HG02840 (cell line): ENCODE measurements around the gene C11orf65.
"Not testable (repeated sequence)": the region's sequence is repeated elsewhere in the genome, so short reads cannot be mapped to it uniquely, and the experiment has no call there.

Experiments
- ATAC-seq: cut with Tn5 transposase; IDR thresholded peaks from one replicate; pipeline ENCODE4 v1.9.1; 2021; ENCODE audit warnings: mild to moderate bottlenecking, moderate library complexity, moderate number of reproducible peaks; ENCODE audit not compliant: unreplicated experiment, low FRiP score

Gene C11orf65

DNA sequence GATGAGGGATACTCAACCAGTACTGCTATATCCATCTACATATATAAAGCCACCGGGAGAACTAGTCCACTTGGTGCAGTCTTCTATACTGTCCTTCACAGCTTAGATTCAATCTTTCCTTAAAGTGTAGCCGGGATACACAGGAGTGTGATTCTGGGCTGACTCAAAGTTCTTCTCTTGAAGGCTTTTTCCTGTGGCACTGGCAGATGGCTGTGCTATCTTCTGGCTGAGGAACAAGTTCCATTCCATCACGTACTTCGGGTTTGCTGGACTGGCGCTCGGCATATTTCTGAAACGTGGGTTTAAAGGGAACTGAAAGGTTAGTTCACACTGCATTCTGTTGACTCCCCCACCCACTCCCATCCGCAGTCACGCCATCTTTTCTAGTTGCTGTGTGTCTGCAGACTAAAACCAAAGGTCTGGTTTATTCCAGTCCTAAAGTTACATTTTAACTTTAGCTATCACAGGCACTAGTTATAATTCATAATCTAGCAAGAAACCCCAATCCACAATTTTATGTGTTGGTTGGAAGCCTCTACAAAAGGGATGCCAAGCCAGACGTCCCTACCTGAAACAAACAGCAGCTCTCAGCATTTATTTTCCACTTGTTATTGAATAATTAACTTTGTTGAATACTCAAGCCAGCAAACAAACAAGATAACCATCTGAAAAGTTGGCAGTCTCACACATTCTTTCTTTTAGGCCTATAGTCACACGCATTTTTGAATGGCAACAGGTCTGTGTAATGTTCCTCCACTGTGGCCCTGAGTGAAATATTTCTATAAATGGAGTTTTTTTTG is 7.5 kb upstream of the C11orf65 start:
- no peak for ATAC-seq

DNA sequence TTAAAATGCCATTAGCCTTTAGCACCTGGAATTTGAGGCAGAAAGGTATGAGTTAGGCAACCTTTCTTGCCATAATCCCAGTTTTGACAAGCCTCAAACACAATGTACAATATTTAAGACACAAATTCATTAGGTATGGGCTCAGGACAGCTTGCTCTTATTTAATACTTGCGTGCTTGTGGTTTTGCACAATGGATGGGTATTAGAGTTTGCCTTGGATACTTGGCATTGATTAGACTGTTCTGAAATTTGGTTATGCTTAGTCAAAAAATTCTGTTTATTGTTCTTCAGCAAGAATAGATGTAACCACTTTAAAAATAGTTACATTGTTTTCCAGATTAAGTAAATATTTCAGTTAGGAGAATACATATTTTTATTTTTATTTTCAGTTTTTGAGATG is 5.4 kb upstream of the C11orf65 start:
- no peak for ATAC-seq

DNA sequence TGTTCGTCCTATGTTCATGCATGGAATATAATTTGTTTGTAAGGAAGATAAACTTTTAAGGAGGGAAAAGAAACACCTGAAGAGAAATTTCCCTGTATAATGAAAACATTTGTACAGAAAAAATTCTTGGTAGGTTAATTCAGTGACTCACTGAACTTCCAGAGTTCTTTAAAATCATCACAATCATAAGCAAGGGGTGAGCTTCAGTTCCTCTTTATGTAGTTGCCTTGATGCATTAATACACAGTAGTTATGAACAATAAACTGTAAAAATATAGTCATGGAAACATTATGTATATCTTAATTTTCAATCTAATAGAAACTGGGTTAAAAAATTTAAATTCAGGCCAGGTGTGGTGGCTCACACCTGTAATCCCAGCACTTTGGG is 1.1 kb upstream of the C11orf65 start:
- no peak for ATAC-seq

DNA sequence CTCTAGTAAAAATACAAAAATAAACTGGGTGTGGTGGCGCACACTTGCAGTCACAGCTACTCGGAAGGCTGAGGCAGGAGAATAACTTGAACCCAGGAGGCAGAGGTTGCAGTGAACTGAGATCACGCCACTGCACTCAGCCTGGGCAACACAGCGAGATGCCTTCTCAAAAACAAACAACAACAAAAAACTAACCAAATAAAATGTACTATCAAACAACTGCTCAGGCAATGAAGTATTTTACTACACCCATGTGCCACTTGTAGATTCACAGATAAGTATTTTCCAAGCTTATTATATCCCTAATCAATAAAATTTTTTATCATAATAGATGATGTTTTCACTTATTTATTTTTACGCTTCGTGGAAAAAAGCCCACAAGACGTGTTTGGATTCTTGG is 924 bp downstream of the C11orf65 start:
- ATAC-seq, result no peak

DNA sequence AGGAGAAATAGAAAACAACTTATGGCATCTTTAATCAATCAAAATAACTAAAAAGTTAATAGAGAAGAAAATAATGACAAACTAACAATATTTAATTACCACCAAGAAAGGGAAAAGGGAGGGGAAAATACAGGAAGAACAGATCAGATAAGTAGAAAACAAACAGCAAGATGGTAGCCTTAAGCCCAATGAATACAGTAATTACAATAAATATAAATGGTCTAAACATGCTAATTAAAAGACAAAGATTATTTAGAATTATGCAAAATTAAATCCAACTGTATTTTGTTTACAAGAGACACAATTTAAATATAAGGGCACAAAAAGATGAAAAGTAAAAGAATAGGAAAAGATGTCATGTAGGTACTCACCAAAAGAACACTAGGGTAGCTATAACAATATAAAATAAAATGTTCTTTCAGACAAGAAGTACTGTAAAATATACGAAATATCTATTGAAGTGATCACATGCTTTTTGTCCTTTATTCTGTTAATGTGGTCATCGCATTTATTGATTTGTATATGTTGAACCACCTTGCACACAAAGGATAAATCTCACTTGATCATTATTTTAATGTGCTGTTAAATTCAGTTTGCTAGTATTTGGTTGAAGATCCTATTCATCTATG is 14.0 kb downstream of the C11orf65 start:
- ATAC-seq, result no peak

DNA sequence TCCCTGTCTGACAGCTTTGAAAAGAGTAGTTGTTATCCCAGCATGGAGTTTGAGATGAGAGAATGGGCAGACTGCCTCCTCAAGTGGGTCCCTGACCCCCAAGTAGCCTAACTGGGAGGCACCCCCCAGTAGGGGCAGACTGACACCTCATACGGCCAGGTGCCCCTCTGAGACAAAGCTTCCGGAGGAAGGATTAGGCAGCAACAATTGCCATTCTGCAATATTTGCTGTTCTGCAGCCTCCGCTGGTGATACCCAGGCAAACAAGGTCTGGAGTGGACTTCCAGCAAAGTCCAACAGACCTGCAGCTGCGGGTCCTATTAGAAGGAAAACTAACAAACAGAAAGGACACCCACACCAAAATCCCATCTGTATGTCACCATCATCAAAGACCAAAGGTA is 25.9 kb downstream of the C11orf65 start:
- not testable (repeated sequence) for ATAC-seq

DNA sequence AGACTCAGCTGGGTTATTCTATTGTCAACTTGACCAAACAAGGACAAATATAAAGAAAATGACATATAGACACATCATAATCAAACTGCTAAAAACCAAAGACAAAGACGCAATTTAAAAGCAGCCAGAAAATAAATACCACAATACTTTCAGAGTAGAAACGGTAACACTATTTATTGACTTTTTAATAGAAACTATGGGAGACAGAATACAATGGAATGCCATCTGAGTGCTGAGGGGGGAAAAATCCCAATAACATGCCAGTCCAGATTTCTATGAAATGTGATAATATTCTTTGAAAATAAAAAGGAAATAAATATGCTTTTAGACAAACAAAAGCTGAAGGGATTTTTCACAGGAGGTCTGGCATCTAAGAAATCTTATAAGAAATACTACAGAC is 30.7 kb downstream of the C11orf65 start:
- ATAC-seq, result no peak

DNA sequence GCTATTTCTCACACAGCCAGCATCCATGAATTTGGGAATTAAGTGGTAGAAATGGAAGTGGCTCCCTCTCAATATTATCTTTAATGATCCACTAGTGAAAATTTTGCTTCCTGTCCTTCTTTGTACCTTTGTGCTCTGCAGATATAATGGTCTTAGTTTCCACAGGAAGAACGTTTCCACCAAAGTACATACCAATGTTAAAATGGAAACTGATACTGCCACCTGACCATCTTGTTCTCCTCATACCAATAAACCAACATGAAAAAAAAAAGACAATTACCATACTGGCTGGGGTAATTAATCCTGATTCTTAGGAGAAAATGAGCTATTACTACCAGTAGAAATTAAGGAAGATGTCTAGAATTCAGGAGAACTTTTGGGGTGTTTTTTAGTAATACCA is 32.3 kb downstream of the C11orf65 start:
- no peak for ATAC-seq

DNA sequence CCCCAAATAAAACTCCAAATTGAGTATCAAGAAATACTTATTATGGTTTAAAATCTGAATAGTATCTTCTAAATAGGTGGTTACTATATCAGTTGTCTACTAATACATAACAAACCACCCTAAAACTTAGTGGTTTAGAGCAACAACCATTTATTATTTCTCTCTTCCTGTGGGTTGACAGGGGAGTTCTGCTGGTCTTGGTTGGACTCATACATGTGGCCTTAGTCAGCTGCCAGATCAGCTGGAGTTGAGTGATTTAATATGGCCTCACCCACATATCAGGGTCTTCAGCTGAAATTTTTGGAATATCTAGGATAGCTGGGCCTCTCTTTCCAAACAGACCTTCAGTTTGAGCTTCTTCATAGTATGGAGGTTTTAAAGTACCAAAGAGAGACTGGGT is 34.5 kb downstream of the C11orf65 start:
- ATAC-seq, result no peak

DNA sequence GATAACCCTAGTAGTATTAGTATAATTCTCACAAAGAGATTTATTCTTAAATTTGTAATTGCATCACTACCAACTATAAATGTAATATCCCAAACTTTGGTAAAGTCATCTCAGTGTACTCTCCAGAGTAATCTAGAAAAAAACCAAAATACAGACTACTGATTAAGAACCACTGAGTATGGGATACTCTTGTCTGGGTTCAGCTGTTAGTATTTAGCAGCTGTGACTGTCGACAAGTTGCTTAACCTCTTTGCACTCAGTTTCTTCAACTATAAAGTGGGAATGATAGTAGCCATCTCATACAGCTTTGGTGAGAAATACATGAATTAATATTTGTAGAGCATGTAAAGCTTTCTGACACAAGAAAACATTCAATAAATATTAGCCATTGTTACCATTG is 35.3 kb downstream of the C11orf65 start:
- ATAC-seq, result no peak

DNA sequence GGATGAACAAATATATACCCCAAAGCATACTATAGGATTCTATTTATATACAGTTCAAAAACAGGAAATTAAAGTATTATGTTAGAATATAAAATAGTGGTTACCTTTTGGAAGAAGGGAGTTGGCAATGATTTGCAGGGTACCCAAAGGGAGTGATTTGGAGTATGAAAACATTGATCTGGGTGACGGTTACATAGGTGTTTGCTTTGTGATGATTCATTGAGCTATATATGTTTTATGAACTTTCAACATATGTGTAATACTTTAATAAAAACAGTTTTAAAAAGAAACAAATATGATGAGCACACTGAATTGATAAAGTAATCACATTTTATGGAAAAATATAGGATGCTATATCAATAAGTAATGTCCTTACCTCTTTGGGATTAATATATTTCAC is 36.0 kb downstream of the C11orf65 start:
- ATAC-seq, result no peak

DNA sequence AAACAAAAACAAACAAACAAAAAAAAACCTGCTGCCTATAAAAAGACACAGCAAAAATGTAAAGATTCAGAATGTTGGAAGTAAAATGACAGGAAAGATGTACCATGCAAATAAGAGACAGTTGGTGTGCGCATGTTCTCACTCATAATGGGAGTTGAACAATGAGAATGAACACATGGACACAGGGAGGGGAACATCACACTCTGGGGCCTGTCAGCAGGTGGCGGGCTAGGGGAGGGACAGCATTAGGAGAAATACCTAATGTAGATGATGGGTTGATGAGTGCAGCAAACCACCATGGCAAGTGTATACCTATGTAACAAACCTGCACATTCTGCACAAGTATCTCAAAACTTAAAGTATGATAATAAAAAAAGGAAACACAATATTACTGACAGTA is 49.8 kb downstream of the C11orf65 start:
- ATAC-seq, result not testable (repeated sequence)

DNA sequence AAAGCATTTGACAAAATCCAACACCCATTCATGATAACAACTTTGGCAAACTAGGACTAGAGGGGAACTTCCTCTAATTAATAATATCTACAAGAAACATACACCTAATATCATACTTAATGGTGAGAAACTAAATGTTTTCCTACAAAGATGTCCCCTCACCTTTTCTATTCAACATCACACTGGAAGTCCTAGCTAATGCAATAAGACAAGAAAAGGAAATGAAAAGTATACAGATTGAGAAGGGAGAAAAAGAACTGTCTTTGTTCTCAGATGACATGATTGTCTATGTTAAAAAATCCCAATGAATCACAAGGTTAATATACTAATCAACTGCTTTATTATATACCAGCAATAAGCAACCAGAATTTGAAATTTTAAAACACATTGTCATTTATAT is 52.4 kb downstream of the C11orf65 start:
- no peak for ATAC-seq

DNA sequence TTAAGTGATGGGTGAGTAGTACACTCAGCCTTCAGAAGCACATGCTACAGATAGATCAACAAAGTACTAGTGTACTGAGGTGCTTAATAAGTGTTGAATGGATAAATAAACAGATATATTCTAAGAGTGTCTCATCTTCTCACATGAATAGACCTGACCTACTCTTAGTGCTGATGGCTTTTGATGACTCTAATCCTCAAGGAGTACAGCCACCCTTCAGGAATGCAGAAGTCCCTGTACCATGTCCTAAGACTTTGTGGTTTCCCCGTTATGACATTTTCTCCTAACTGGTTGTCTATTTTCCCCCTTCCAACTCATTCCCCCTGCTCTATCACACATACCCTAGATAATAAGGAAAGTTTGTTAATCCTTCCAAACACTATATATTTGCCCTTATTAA is 61.6 kb downstream of the C11orf65 start:
- ATAC-seq, result no peak

DNA sequence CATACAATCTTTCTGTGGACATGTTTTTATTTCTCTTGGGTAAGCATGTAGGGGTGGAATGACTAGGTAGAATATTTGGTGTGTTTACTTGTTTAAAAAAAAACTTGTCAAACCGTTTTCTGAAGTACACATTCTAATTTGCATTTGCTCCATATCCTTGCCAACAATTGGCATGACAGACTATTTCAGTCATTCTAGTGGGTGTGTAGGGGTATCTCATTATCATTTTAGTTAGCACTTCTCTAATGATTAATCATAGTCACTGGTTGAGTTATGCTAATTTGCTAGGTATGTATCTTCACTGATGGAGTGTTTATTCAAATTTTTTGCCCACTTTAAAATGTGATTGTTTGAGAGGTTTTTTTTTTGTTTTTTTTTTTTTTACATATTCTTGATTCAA is 64.3 kb downstream of the C11orf65 start:
- ATAC-seq, result no peak

DNA sequence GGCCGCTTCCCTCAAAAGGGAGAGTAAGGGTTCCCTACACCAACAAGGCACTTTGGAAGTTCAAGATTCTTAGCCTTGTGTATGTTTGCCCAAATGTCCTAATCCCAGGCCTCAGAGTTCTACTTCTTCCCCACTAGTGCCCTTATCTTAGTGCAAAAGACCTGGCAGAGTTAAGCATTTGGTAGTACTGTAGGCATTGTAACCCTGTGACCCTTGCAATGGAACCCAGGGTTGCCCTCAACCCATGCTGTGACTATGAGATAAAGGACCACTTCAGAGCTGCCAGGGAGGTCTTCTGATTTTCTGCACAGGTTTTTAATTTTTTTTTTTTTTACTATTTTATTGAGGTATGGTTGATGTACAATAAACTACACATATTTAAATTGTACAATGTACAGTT is 65.1 kb downstream of the C11orf65 start:
- ATAC-seq, result no peak

DNA sequence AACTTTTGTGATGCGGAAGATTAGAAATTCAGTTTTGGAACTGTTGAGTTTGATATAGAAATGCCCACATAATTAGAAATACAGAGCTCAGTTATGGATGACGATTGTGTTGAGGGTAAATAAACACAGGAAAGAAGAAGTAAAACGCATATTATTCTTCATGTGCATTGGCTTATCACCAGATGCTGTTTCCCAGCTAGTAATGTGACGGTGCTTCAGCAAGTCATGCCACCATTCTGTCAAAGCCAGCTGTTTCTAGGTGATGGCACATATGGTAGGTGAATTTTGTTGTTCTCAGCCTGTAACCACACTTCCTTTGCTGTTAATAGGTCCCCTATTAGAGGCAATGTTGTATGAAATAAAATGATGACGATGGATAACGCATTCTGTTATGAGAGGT is 68.9 kb downstream of the C11orf65 start:
- ATAC-seq, result no peak

DNA sequence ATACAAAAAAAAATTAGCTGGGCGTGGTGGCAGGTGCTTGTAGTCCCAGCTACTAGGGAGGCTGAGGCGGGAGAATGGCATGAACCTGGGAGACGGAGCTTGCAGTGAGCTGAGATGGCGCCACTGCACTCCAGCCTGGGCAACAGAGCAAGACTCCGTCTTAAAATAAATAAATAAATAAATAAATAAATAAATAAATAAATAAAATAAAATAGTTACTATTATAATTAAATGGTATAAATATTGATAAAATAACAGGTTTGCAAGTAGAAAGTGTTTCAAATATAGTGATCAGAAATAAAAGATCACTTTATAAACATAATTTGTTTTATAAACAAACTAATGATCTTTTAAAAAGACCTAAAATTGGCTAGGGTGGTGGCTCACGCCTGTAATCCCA is 70.7 kb downstream of the C11orf65 start:
- not testable (repeated sequence) for ATAC-seq

DNA sequence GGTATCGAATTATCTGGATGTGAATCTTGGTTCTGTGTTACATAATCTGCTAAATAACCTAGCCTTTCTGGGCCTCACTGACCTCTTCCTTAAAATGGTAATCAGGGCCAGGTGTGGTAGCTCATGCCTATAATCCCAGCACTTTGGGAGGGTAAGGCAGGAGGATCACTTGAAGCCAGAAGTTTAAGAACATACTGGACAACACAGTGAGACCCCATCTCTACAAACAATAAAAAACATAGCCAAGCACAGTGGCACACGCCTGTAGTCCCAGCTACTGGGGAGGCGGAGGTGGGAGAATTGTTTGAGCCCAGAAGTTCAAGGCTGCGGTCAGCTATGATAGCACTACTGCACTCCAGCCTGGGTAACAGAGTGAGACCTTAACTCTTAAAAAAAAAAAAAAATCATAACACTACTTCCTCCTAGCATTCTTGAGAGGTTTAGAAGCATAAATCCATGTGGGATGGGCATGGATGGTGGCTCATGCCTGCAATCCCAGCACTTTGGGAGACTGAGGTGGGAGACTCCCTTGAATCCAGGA is 72.5 kb downstream of the C11orf65 start:
- ATAC-seq, result no peak

DNA sequence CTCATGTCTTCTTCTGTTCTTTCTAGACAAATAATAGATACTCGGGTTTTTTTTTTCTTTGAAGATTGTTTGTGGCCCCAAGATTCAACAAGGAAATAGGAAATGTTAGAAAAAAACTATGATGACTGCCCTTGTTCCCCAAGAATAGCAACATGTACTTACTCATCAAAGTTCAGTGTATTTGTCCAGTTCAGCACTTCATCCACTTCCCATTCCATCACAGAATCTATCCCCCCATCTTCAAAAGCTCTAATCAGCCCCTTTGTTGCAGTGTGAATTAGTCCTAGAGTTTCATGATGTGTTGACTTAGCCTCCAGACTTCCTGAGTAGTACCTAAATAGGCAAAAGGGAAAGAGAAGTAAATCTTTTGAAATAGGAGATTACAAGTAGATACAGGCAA is 74.3 kb downstream of the C11orf65 start:
- ATAC-seq, result no peak

DNA sequence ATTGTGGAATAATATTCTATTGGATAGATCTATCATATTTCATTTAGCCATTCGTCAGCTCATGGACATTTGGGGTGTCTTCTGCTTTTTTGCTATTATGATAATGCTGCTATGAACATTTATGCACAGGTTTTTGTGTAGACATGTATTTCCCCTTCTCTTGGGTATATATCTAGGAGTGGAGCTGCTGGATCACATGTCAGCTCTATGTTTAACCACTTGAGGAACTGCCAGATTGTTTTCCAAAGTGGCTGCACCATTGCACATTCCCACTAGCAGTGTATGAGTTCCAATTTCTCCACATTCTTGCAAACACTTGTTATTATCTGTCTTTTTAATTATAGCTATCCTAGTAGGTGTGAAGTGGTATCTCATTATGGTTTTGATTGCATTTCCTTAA is 75.0 kb downstream of the C11orf65 start:
- ATAC-seq, result no peak

DNA sequence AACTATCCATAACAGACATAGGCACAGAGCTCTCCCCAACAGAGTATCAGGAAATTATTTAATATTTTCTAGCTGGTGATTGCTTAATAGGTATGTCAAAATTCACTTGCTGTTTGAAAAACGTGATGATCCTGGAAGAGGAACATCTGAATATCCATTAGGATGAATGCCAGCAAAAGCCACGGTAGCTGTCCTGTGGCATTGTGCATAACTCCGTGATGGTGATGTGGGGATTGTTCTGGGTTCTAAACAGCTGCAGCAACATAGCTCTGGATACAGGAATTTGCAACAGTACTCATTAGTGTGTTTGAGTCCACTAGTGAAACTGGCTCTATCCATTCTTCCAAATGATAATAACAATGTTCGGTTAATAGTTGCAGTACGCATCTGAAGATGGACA is 78.8 kb downstream of the C11orf65 start:
- ATAC-seq, result no peak
